PFSK-1 (cell line): ENCODE results near the gene RHBDD1.

Experiments
- FOXP2 ChIP-seq: optimal IDR thresholded peaks from 2 replicates; pipeline ENCODE3; 2011; ENCODE audit warnings: borderline replicate concordance, control low read depth, inconsistent platforms; ENCODE audit not compliant: insufficient read depth; ENCODE audit errors: extremely low read length, extremely low read depth
- POLR2AphosphoS5 ChIP-seq: IDR thresholded peaks from 2 replicates; pipeline ENCODE4 v1.6.1; 2012; ENCODE audit warnings: low read depth, mild to moderate bottlenecking, control low read depth, low read length, moderate library complexity
- REST ChIP-seq, 2 experiments: IDR thresholded peaks; 2 replicates each; pipeline versions ENCODE4 v1.6.1 to v1.8.0; 2011 to 2012; ENCODE audit warnings: low read depth in 2 of 2, low read length in 2 of 2, control low read depth in 1 of 2, inconsistent platforms in 1 of 2, mild to moderate bottlenecking in 1 of 2, moderate library complexity in 1 of 2; ENCODE audit not compliant: insufficient read depth in 1 of 2
- SIN3A ChIP-seq: IDR thresholded peaks from 2 replicates; pipeline ENCODE4 v1.6.1; 2012; ENCODE audit warnings: mild to moderate bottlenecking, low read length, moderate library complexity, borderline replicate concordance; ENCODE audit not compliant: insufficient read depth
- TAF1 ChIP-seq: IDR thresholded peaks from 2 replicates; pipeline ENCODE4 v1.6.1; 2012; ENCODE audit warnings: low read length, control low read depth, borderline replicate concordance; ENCODE audit not compliant: insufficient read depth

The RHBDD1 gene

GRCh38 chr2:226794196-226794661 lies 41.6 kb upstream of the RHBDD1 start:
- TF ChIP-seq TAF1 = no peak
- TF ChIP-seq SIN3A = no peak
- TF ChIP-seq REST (IDR thresholded peaks at IDR 0.05; ENCODE audit: insufficient read depth in 1 of 2, low read depth in 2 of 2, low read length in 2 of 2) = no peak
- no peak for TF ChIP-seq POLR2AphosphoS5

GRCh38 chr2:226794751-226795171 lies 41.1 kb upstream of the RHBDD1 start:
- TF ChIP-seq FOXP2 (no peak), REST (IDR thresholded peaks at IDR 0.05; ENCODE audit: insufficient read depth in 1 of 2, low read depth in 2 of 2, low read length in 2 of 2) (no peak), POLR2AphosphoS5 (no peak), TAF1 (no peak), SIN3A (no peak)

GRCh38 chr2:226795281-226796011 lies 40.4 kb upstream of the RHBDD1 start:
- TF ChIP-seq TAF1 (no peak), REST (IDR thresholded peaks at IDR 0.05; ENCODE audit: insufficient read depth in 1 of 2, low read depth in 2 of 2, low read length in 2 of 2) (no peak), SIN3A (no peak), POLR2AphosphoS5 (no peak), FOXP2 (no peak)

DNA sequence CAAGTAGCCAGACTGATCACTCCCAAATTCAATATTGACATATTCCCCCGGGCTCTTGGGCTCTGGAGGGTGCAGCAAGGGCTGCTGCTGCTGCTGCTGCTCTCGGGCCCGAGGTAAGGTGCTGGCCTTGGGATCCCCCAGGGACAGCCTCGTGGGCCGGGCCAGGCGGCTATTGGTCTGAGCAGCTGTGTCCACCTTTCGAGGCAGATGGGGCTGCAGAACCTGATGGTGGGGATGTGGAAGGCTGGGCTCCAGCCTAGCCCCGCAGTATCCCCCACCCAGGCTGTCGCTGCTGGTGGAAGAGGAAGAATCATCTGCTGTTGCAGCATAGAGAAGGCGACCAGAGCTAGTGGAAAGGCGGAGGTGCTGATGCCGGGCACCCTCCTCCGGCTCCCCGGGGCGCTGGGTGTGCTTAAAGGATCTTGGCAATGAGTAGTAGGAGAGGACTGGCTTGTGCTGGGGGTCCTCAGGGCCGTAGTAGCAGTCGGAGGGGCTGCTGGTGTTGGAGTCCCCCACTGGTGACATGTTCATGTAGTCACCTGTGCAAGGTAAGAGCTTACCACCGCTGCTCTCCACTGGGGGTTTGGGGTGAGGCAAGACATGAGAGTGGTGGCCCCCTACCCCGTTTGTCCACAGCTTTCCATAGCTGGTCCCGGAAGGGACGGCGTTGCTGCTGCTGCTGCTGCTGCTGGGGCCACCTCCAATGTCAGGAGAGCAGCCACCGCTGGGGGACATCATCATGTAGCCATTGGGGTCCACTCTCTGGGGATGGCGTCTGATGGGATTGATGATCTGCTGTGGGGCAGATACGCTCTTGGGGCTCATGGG lies 39.6 kb upstream of the RHBDD1 start:
- no peak for TF ChIP-seq POLR2AphosphoS5
- no peak for TF ChIP-seq FOXP2
- no peak for TF ChIP-seq SIN3A
- no peak for TF ChIP-seq TAF1
- TF ChIP-seq REST (IDR thresholded peaks at IDR 0.05; ENCODE audit: insufficient read depth in 1 of 2, low read depth in 2 of 2, low read length in 2 of 2) = no peak
